Fibroblast of villous mesenchyme (primary cell): ENCODE data around the gene TBCB. TPM values are rescaled to one million over a fixed set of nuclear protein-coding genes. Genes with fewer than 3 reads are reported as not detected.

Experiments
- DNase-seq: peaks from one replicate; pipeline ENCODE4 v3.0.0-alpha.2; 2010; ENCODE audit warnings: low read depth
- H3K4me3 ChIP-seq: 2 replicates; pipeline ENCODE4 v1.5.1; 2011; ENCODE audit warnings: low read depth, mild to moderate bottlenecking, low read length
- total RNA-seq: library from RNA; depleted of rRNA; stranded (reverse); fragments of >200 nt; gene quantifications from 2 replicates; pipeline ENCODE4 v1.2.3, GENCODE V29; 2012
- TF ChIP-seq, protein P1 (sequence below): IDR thresholded peaks from 2 replicates; pipeline ENCODE4 v1.5.1; 2012; ENCODE audit warnings: low read depth, mild to moderate bottlenecking, low read length; ENCODE audit not compliant: insufficient read depth

TBCB gene
- total RNA-seq, 1 donor = 144 TPM

DNA sequence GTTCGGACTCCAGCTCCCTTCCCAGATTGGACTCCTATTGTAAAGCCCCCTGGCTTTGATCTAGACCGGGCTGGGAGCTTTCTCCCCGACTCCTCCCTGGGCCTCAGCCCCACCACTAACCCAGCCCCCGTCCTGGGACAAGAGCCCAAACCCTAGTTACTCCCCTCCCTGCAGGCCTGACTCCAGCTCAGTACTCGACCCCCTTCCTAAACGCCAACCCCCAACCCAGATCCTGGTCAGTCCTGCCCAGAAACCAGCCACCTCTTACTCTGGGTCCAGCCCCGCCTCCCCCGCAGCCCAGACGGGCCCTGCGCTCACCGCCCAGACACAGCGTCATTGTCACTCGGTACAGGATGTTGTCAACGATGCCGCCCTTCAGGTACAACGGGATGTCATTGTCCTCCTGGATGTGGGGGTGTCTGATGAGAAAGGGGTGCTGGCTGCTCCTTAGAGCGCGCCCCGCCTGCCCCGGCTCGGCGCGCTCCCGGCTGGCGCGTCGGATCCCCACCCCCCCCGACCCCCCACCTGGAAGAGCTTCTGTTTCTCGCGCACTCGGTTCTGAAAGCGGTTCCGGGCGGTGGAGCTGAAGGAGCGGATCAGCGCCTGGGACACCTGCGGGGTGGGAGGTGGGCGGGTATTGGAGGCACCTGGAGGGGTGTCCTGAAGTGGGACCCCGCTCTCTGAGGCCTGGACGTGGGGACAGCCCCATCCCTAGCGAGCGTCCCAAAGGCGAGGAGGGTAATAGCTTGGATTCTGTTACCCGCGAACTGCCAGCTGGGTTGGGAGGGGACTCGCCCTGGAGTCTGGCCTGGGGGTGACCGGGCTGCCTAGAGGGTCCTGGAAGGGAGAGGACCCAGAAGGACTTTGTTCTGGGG is 36.1 kb downstream of the TBCB start:
- TF ChIP-seq, protein P1, sequence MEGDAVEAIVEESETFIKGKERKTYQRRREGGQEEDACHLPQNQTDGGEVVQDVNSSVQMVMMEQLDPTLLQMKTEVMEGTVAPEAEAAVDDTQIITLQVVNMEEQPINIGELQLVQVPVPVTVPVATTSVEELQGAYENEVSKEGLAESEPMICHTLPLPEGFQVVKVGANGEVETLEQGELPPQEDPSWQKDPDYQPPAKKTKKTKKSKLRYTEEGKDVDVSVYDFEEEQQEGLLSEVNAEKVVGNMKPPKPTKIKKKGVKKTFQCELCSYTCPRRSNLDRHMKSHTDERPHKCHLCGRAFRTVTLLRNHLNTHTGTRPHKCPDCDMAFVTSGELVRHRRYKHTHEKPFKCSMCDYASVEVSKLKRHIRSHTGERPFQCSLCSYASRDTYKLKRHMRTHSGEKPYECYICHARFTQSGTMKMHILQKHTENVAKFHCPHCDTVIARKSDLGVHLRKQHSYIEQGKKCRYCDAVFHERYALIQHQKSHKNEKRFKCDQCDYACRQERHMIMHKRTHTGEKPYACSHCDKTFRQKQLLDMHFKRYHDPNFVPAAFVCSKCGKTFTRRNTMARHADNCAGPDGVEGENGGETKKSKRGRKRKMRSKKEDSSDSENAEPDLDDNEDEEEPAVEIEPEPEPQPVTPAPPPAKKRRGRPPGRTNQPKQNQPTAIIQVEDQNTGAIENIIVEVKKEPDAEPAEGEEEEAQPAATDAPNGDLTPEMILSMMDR = no peak
- peak overlapping the region; percentile 64 for H3K4me3 ChIP-seq
- peak; percentile 24 for DNase-seq

DNA sequence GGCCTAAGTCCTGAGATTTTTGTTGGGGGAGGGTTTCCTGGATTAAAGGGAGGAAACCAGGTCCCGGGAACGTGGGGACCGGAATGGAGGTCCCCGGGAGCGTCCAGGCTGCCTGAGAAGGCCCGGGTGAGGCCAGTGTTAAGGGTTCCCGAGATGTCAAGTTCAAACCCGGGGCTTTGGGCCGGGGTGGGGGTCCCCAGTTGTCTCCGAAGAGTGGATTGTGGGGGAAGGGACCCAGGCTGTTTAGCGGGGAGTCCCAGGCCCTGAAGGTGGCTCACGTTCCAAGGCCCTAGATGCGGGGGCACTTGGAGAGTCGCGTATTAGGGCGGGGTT is 36.7 kb downstream of the TBCB start:
- TF ChIP-seq, protein P1 = no peak
- no peak for DNase-seq

DNA sequence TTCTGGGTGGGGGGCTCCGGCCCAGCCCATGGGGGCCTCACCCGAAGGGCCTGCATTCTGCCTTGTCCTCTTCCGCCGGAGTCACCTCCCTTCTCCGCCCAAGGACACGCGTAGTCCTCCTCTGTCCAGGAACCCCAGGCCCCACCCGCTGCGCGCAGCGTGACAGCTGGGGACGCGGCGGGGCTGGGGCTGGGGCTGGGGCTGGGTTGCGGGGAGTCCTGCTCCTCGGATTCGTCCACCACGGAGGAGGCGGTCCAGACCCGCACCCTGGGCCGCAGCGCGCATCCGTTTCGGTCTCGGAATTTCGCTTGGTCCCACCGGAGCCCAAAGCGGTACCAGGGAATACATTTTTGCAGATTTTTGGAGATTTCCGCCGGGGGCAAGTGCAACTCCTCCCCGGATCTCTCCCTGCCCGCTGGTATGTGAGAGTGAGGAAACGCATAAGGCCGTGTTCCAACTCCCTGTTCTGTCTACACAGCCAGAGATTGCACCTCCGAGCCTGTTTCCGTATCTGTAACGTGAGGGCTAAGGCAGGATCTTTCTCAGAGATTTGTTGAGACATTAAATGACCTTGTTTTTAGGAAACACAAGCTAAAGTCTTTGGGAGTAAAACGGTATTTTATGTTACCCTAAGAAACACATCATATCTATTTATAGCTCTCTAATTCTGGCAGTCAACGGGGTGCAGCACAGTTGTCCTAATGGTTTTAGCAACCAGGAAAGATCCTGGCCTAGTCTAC is 37.3 kb downstream of the TBCB start, which contains the start of gene COX7A1:
COX7A1 (minus strand) TSS at position 96 of the 740 bp plus-strand sequence; CDS start at position 56, 40 bp downstream.
- TF ChIP-seq, protein P1 = no peak
- DNase-seq = peak; percentile 51
- peak within 1 kb of the TSS; percentile 64 for H3K4me3 ChIP-seq

More for the DNA sequence above, 36.7 kb downstream of the TBCB start:
- peak overlapping the region; percentile 64 for H3K4me3 ChIP-seq

DNA sequence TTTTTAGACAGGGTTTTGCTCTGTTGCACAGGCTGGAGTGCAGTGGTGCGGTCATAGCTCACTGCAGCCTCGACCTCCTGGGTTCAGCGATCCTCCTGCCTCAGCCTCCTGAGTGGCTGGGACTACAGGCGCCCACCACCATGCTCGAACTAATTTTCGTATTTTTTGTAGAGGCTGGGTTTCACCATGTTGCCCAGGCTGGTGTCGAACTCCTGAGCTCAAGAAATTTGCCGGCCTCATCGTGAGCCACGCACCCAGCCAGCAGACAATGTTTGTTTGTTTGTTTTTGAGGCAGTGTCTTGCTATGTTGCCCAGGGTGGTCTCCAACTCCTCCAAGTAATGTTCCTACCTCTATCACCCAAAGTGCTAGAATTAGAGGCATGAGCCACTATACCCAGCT is 37.9 kb downstream of the TBCB start:
- TF ChIP-seq, protein P1 = no peak

DNA sequence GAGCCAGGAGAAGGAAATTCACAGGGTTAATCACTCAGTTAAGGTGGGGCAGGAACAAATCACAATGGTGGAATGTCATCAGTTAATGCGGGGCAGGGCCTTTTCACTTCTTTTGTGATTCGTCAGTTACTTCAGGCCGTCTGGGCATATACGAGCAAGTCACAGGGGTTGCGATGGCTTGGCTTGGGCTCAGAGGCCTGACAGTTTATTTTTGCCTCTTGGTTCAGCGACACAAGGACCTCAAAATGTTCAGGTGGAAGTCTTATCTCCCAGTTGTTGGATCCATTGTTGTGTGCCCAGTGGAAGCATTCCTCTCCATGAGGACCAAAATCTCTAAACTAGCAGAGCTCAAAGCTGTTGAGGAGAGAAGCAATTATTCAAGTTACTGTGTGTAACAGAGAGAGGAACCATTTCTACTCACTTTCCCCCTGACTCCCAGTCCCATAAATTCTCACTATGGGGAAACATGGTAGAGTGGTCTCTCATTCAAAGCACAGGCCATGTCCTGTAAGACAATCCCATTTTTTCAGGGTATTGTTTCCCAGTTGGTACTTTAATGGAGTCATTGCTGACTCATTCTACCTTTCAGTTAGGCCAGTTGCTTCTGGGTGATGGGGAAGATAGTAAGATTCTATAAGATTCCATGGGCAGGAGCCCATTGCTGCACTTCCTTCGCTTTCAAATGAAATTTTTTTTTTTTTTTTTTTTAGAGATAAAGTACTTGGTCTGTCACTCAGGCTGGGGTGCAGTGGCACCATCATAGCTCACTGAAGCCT is 45.7 kb downstream of the TBCB start:
- H3K4me3 ChIP-seq = no peak overlapping the region
- no peak for DNase-seq
- TF ChIP-seq, protein P1 = no peak

More for the DNA sequence above, 37.9 kb downstream of the TBCB start:
- H3K4me3 ChIP-seq = no peak overlapping the region
- no peak for DNase-seq

DNA sequence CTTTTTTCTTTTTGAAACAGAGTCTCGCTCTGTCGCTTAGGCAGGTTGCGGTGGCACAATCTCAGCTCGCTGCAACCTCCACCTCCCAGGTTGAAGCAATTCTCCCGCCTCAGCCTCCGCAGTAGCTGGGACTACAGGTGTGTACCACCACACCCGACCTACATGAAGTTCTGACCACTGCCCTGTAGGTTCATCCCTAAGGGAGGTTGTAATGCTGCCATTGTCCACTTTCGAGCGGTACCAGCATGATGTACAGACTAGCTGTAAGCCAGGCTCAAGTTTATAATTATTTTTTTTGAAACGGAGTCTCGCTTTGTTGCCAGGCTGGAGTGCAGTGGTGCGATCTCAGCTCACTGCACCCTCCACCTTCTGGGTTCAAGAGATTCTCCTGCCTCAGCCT is 48.5 kb downstream of the TBCB start:
- TF ChIP-seq, protein P1 = no peak
- no peak for DNase-seq
- no peak overlapping the region for H3K4me3 ChIP-seq
